ACHN (cell line): ENCODE results near the gene MYOM3.
"Not testable (repeated sequence)": the region's sequence is repeated elsewhere in the genome, so short reads cannot be mapped to it uniquely, and the experiment has no call there.

Experiments used
- DNase-seq: peaks from one replicate; pipeline ENCODE4 v3.0.0-alpha.2; 2015
- in situ Hi-C: cut with HindIII; loops from 2 replicates; pipeline ENCODE4 v1.10.0; 2017; ENCODE audit warnings: low sequenced_read_pairs, low pct_ligation_motif_present, low pct_unique_long_range_greater_than_20kb

The MYOM3 gene

GRCh38 chr1:24022581-24023361 lies 89.2 kb downstream of the MYOM3 start:
- peak; percentile 82 for DNase-seq
- in situ Hi-C loops, result no loop called here

- no peak for DNase-seq
- in situ Hi-C loops, result no loop called here
Measured at GRCh38 chr1:24021403-24022266, 90.3 kb downstream of the MYOM3 start.

- no peak for DNase-seq
- in situ Hi-C loops, result no loop called here
Measured at GRCh38 chr1:24020470-24020869, 91.5 kb downstream of the MYOM3 start.

- DNase-seq, result no peak
Measured at GRCh38 chr1:24020025-24020424, 91.9 kb downstream of the MYOM3 start.

GRCh38 chr1:24018611-24019580 lies 93.0 kb downstream of the MYOM3 start:
- in situ Hi-C loops, result loop anchor here (10.0 kb wide), 1 partner anchor 54 kb away; no protein-coding TSS in a partner anchor
- DNase-seq, result peak; percentile 97

More at GRCh38 chr1:24020025-24020424, 91.9 kb downstream of the MYOM3 start:
- in situ Hi-C loops, result no loop called here

DNA sequence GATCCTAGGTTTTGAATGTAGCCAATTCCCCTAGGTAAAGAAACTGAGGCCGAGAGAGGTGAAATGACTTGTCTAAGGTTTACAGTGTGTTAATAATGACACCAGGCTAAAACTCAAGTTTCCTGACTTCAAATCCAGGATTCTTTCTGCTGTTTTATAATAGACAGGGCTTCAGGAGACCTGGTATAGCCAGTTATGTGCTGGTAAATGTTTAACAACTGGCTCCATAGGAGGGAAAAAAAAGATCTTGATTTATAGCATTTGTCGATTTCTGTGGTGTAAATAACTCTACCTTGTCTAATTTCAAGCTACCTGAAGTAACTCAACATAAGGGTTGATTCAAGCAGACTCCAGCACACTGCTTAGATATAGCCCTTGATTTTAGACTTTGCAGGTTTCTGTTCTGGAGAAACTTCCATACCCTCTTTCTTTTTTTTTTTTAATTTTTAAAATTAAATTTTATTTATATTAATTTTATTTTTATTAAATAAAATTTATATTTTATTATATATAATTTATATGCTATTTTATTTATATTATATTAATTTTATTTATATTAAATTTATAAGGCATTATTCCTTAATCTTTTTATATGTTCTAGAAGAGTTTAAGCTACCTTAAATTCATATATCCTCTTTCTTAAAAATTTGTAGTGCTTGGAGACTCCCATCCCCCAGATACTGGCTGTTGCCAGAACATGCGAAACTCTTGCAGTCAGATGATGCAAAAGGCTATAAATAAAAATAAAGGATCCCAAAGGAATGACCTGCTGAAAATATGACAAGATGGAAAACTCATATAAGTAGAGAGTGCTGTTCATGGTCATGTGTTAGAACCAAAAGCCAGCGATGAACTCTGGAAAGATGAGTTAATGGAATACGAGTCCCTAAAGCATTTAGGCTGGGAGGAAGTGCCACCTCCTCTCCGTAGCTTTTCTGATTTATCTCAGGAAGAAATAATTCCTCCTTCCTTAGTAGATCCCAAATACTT lies 96.4 kb downstream of the MYOM3 start:
- in situ Hi-C loops, result loop anchor here (10.0 kb wide), 1 partner anchor 51 kb away; no protein-coding TSS in a partner anchor
- DNase-seq, result no peak

- DNase-seq, result not testable (repeated sequence)
- in situ Hi-C loops, result loop anchor here (10.0 kb wide), 1 partner anchor 48 kb away; no protein-coding TSS in a partner anchor
Measured at GRCh38 chr1:24012878-24013277, 99.1 kb downstream of the MYOM3 start.

- in situ Hi-C loops, result loop anchor here (10.0 kb wide), 1 partner anchor 46 kb away; no protein-coding TSS in a partner anchor
- DNase-seq, result no peak
Measured at GRCh38 chr1:24010650-24011049, 101.3 kb downstream of the MYOM3 start.

DNA sequence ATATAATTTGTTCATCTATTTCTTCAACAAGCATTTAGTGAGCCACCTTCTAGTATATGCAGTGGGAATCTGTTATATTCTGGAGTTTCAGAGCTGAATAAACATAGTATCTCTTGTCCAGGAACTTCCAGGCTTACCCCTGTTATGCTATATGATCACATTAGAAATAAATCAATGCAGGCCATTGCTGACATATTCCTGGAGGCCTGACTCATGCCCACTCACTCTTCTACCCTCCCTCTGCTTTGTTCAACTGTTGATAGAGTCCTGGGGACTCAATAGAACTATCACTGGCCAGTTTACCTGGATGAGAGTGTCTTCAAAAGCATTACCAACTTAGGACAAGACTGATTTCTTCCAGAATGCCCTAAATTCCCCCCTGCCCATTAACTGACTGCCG lies 102.5 kb downstream of the MYOM3 start:
- in situ Hi-C loops, result no loop called here
- DNase-seq, result peak; percentile 72

GRCh38 chr1:24008574-24009184 lies 103.3 kb downstream of the MYOM3 start:
- DNase-seq, in situ Hi-C loops: not testable (repeated sequence)

GRCh38 chr1:24007079-24007478 lies 104.9 kb downstream of the MYOM3 start:
- no peak for DNase-seq
- in situ Hi-C loops, result no loop called here
